IMR-90 (cell line): ENCODE results near the gene RIT1. TPM values are rescaled to one million over a fixed set of nuclear protein-coding genes. Genes with fewer than 3 reads are reported as not detected.
A peak's percentile ranks its signal among the peaks of the same experiment; 100 is the strongest.

ENCODE experiments used
- ATAC-seq: fragments of 200-7000 bp; cut with Tn5 transposase; 2 replicates; pipeline ENCODE4 v1.9.1; 2020; ENCODE audit warnings: low read depth, mild to moderate bottlenecking, moderate library complexity
- BruUV-seq: library from RNA; stranded (reverse); fragments of 400-500 nt; replicated peaks from 2 replicates; lab custom pipeline; 2021; lab: Mats Ljungman, UMichigan
- CTCF ChIA-PET: fragments of 300-600 bp; formaldehyde crosslinking; extraction: SDS; loops from one replicate; lab custom pipeline; 2021; ENCODE audit warnings: antibody characterized with exemption; lab: Yijun Ruan, JAX
- POLR2A ChIA-PET: fragments of 300-600 bp; sonication (Branson Sonifier 250); formaldehyde crosslinking; loops from one replicate; lab custom pipeline; 2022; ENCODE audit warnings: antibody characterized with exemption; ENCODE audit not compliant: unreplicated experiment; lab: Charles Lee
- DNase-seq: peaks from one replicate; pipeline ENCODE4 v3.0.0; 2013
- H2AFZ ChIP-seq: replicated peaks from 2 replicates; pipeline ENCODE3; 2013; ENCODE audit warnings: low read length, mild to moderate bottlenecking; ENCODE audit not compliant: poor library complexity
- H2AK5ac ChIP-seq: 2 replicates; pipeline ENCODE4 v1.6.1; 2013; ENCODE audit warnings: low read depth, low read length, inconsistent platforms
- H2AK9ac ChIP-seq: replicated peaks from 2 replicates; pipeline ENCODE3; 2013; ENCODE audit warnings: mild to moderate bottlenecking, low read depth, low read length, moderate library complexity; ENCODE audit not compliant: poor library complexity
- H2BK120ac ChIP-seq: 2 replicates; pipeline ENCODE4 v1.6.1; 2013; ENCODE audit warnings: low read depth, low read length, inconsistent platforms
- H2BK15ac ChIP-seq: 3 replicates; pipeline ENCODE4 v1.6.1; 2013; ENCODE audit warnings: low read depth, low read length, inconsistent platforms
- H2BK20ac ChIP-seq: 2 replicates; pipeline ENCODE4 v1.6.1; 2013; ENCODE audit warnings: low read depth, mild to moderate bottlenecking, inconsistent platforms, low read length, moderate library complexity
- H2BK5ac ChIP-seq: 2 replicates; pipeline ENCODE4 v1.6.1; 2013; ENCODE audit warnings: mild to moderate bottlenecking, low read depth, low read length, inconsistent platforms; ENCODE audit not compliant: poor library complexity, severe bottlenecking
- H3K14ac ChIP-seq: replicated peaks from 2 replicates; pipeline ENCODE4 v1.6.1; 2013; ENCODE audit warnings: low read depth, low read length, inconsistent platforms
- H3K18ac ChIP-seq: 2 replicates; pipeline ENCODE4 v1.6.1; 2013; ENCODE audit warnings: low read depth, low read length, control low read depth
- H3K23ac ChIP-seq: 2 replicates; pipeline ENCODE4 v1.6.1; 2013; ENCODE audit warnings: low read depth, low read length, inconsistent platforms
- H3K27ac ChIP-seq: 2 replicates; pipeline ENCODE4 v1.5.1; 2013; ENCODE audit warnings: mild to moderate bottlenecking, control low read depth, low read length; ENCODE audit not compliant: insufficient read depth
- H3K27me3 ChIP-seq: 2 replicates; pipeline ENCODE4 v1.6.1; 2013; ENCODE audit warnings: low read length; ENCODE audit not compliant: control insufficient read depth, insufficient read depth
- H3K36me3 ChIP-seq: 2 replicates; pipeline ENCODE4 v1.6.1; 2013; ENCODE audit warnings: low read length, mixed read lengths; ENCODE audit not compliant: control insufficient read depth, insufficient read depth
- H3K4ac ChIP-seq: 2 replicates; pipeline ENCODE4 v1.6.1; 2013; ENCODE audit warnings: low read depth, low read length, inconsistent platforms
- H3K4me1 ChIP-seq: 2 replicates; pipeline ENCODE4 v1.6.1; 2013; ENCODE audit warnings: low read length, mixed read lengths; ENCODE audit not compliant: control insufficient read depth, insufficient read depth
- H3K4me2 ChIP-seq: 2 replicates; pipeline ENCODE4 v1.6.1; 2013; ENCODE audit warnings: low read depth, mild to moderate bottlenecking, control low read depth, low read length, moderate library complexity
- H3K4me3 ChIP-seq: 2 replicates; pipeline ENCODE4 v1.5.1; 2013; ENCODE audit warnings: low read depth, mild to moderate bottlenecking, control low read depth, low read length, moderate library complexity; ENCODE audit not compliant: insufficient read depth
- H3K56ac ChIP-seq: 2 replicates; pipeline ENCODE4 v1.6.1; 2013; ENCODE audit warnings: low read length, inconsistent platforms; ENCODE audit not compliant: insufficient read depth; ENCODE audit errors: extremely low read depth
- H3K79me1 ChIP-seq, 2 experiments: 2 replicates each; pipeline ENCODE4 v1.6.1; 2013; ENCODE audit warnings: low read length in 2 of 2, inconsistent platforms in 1 of 2, low read depth in 1 of 2
- H3K9ac ChIP-seq: 2 replicates; pipeline ENCODE4 v1.6.1; 2013; ENCODE audit warnings: low read depth, low read length, control low read depth
- H3K9me1 ChIP-seq: 2 replicates; pipeline ENCODE4 v1.6.1; 2013; ENCODE audit warnings: low read length, inconsistent platforms; ENCODE audit not compliant: insufficient read depth
- H3K9me3 ChIP-seq: 2 replicates; pipeline ENCODE4 v1.6.1; 2013; ENCODE audit warnings: low read length; ENCODE audit not compliant: control insufficient read depth, insufficient read depth
- H4K20me1 ChIP-seq: 2 replicates; pipeline ENCODE4 v1.6.1; 2013; ENCODE audit warnings: low read length, inconsistent platforms; ENCODE audit not compliant: insufficient read depth
- H4K5ac ChIP-seq: 2 replicates; pipeline ENCODE4 v1.6.1; 2013; ENCODE audit warnings: mild to moderate bottlenecking, low read depth, low read length, control low read depth
- H4K8ac ChIP-seq, 2 experiments: 2 replicates each; pipeline ENCODE4 v1.6.1; 2013; ENCODE audit warnings: low read depth in 2 of 2, low read length in 2 of 2, control low read depth in 1 of 2, inconsistent platforms in 1 of 2
- H4K91ac ChIP-seq: 2 replicates; pipeline ENCODE4 v1.6.1; 2013; ENCODE audit warnings: low read depth, low read length, inconsistent platforms; ENCODE audit not compliant: insufficient read depth
- BHLHE40 ChIP-seq: fragments of 150-350 bp; IDR thresholded peaks from 2 replicates; pipeline ENCODE4 v1.6.1; 2016; ENCODE audit warnings: mild to moderate bottlenecking, low read depth, low read length
- CEBPB ChIP-seq: IDR thresholded peaks from 2 replicates; pipeline ENCODE4 v1.6.1; 2012; ENCODE audit warnings: low read depth, low read length, improper control_type of control experiment
- CHD1 ChIP-seq: IDR thresholded peaks from 2 replicates; pipeline ENCODE4 v1.6.1; 2012; ENCODE audit warnings: low read depth, low read length, improper control_type of control experiment
- MXI1 ChIP-seq: IDR thresholded peaks from 2 replicates; pipeline ENCODE4 v1.6.1; 2012; ENCODE audit warnings: low read depth, mild to moderate bottlenecking, low read length, moderate library complexity, borderline replicate concordance
- NFE2L2 ChIP-seq: fragments of 150-350 bp; IDR thresholded peaks from 2 replicates; pipeline ENCODE4 v1.6.1; 2016; ENCODE audit warnings: low read depth, mild to moderate bottlenecking, low read length
- POLR2A ChIP-seq: IDR thresholded peaks from 2 replicates; pipeline ENCODE4 v1.6.1; 2012; ENCODE audit warnings: mild to moderate bottlenecking, low read depth, low read length
- RAD21 ChIP-seq: IDR thresholded peaks from 2 replicates; pipeline ENCODE4 v1.6.1; 2012; ENCODE audit warnings: low read length, improper control_type of control experiment
- RCOR1 ChIP-seq: IDR thresholded peaks from 2 replicates; pipeline ENCODE4 v1.6.1; 2012; ENCODE audit warnings: mild to moderate bottlenecking, low read length, improper control_type of control experiment; ENCODE audit not compliant: insufficient replicate concordance
- RFX5 ChIP-seq: IDR thresholded peaks from 2 replicates; pipeline ENCODE4 v1.8.0; 2012; ENCODE audit warnings: low read depth, mild to moderate bottlenecking, low read length, moderate library complexity
- SMC3 ChIP-seq: fragments of 150-350 bp; IDR thresholded peaks from 2 replicates; pipeline ENCODE4 v1.6.1; 2016; ENCODE audit warnings: low read depth, mild to moderate bottlenecking, antibody characterized with exemption, low read length, moderate library complexity
- WGBS, 2 experiments: methylation state at CpG; one replicate each; pipeline versions ENCODE4 v1.1.5 to v1.1.7; 2013; ENCODE audit warnings: missing lambda C conversion rate in 2 of 2; ENCODE audit not compliant: insufficient read length in 1 of 2; ENCODE audit errors: extremely low coverage in 2 of 2; 5-methylcytosine and 5-hydroxymethylcytosine counted together
- dilution Hi-C: fragments of 300-500 bp; cut with HindIII; formaldehyde crosslinking; loops from one replicate; pipeline ENCODE4 v1.14.3; 2018; ENCODE audit warnings: low sequenced_read_pairs; ENCODE audit not compliant: unreplicated experiment
- in situ Hi-C: fragments of 300-500 bp; cut with MboI; formaldehyde crosslinking; loops from 3 replicates; pipeline ENCODE4 v1.14.3; 2019; ENCODE audit warnings: low sequenced_read_pairs, inconsistent platforms, mixed read lengths
- intact Hi-C: fragments of 100-400 bp; cut with micrococcal nuclease; formaldehyde crosslinking; loops from 2 replicates; pipeline ENCODE4 v1.10.0; 2022
- polyA plus RNA-seq, 3 experiments: library from polyadenylated mRNA; depleted of rRNA; stranded (reverse); fragments of >200 nt; gene quantifications; 2 replicates each; pipeline ENCODE4 v1.2.3, GENCODE V29; 2012; ENCODE audit warnings: low replicate concordance in 1 of 3
- total RNA-seq: library from RNA; depleted of rRNA; stranded (reverse); fragments of >200 nt; gene quantifications from 2 replicates; pipeline ENCODE4 v1.2.3, GENCODE V29; 2012
- TF ChIP-seq, protein P1 (sequence below): conservative IDR thresholded peaks from 2 replicates; pipeline ENCODE4 v1.5.1; 2012; ENCODE audit warnings: mild to moderate bottlenecking, low read depth, low read length, improper control_type of control experiment
- TF ChIP-seq, protein P2 (sequence below): fragments of 150-350 bp; IDR thresholded peaks from 2 replicates; pipeline ENCODE4 v1.6.1; 2017; ENCODE audit warnings: mild to moderate bottlenecking, antibody characterized with exemption, low read length, low read depth
- TF ChIP-seq, protein P3 (sequence below): fragments of 150-350 bp; IDR thresholded peaks from 2 replicates; pipeline ENCODE4 v1.6.1; 2016; ENCODE audit warnings: low read depth, mild to moderate bottlenecking, low read length, moderate library complexity, borderline replicate concordance

The RIT1 gene
- total and polyA plus RNA-seq, 2 of the 4 experiments (the other 2 are of a cell fraction): 29.6 to 46.8 TPM

DNA sequence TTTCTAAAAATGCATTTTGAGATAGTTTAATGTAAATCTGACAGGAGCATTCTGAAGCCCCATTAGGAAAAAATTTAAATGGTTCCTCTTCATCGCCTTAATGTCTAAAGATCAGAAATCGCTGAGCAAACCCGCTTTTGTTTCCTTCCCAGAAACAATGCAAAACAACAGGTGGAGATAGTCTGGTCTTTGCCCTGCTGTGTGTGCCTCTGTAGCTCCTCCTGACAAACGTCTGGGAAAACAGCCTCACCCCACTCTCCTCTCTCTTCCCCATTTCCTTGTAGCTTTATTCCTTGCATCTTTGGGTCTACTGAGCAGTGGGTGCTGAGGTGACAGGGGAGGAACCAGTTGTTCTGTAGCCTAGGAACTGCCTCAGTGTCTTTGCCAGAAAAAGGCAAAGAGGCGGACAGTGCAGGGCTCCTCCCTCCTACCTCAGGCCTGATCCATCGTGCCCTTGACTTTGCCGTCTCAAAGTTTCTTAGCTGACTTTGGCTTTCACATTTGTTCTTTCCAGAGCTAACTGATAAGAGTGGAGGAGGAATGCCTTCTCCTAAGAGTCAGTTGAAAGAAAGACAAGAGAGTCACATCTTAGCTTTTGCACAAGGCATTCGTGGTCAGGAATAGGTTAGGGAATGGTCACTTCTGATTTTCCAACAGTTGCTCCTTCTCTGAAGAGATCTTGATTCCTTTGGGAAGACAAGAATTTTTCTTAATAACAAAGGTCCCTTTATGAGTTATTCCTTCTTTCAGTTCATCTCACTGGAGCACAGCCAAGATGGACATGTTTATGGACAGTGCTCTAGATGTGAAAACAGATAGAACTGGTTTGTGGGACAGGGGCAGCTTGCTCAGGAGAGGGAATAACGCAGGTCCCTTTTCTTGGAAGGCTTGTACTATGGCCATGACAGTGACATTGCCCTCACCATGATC lies 26.9 kb downstream of the RIT1 start:
- H3K4me2 ChIP-seq: peak overlapping the region; percentile 17; the same call in 1 of the 2 replicates
- peak; percentile 42 for DNase-seq
- TF ChIP-seq RFX5: no peak
- TF ChIP-seq, protein P1, sequence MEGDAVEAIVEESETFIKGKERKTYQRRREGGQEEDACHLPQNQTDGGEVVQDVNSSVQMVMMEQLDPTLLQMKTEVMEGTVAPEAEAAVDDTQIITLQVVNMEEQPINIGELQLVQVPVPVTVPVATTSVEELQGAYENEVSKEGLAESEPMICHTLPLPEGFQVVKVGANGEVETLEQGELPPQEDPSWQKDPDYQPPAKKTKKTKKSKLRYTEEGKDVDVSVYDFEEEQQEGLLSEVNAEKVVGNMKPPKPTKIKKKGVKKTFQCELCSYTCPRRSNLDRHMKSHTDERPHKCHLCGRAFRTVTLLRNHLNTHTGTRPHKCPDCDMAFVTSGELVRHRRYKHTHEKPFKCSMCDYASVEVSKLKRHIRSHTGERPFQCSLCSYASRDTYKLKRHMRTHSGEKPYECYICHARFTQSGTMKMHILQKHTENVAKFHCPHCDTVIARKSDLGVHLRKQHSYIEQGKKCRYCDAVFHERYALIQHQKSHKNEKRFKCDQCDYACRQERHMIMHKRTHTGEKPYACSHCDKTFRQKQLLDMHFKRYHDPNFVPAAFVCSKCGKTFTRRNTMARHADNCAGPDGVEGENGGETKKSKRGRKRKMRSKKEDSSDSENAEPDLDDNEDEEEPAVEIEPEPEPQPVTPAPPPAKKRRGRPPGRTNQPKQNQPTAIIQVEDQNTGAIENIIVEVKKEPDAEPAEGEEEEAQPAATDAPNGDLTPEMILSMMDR: no peak
- no peak for TF ChIP-seq CEBPB
- no peak for TF ChIP-seq MXI1
- TF ChIP-seq SMC3: no peak
- TF ChIP-seq NFE2L2: no peak
- no peak for TF ChIP-seq POLR2A
- no peak for TF ChIP-seq BHLHE40
- no peak for TF ChIP-seq CHD1
- TF ChIP-seq, protein P2, sequence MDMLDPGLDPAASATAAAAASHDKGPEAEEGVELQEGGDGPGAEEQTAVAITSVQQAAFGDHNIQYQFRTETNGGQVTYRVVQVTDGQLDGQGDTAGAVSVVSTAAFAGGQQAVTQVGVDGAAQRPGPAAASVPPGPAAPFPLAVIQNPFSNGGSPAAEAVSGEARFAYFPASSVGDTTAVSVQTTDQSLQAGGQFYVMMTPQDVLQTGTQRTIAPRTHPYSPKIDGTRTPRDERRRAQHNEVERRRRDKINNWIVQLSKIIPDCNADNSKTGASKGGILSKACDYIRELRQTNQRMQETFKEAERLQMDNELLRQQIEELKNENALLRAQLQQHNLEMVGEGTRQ: no peak
- no peak for TF ChIP-seq RAD21
- no peak for TF ChIP-seq RCOR1
- TF ChIP-seq, protein P3, sequence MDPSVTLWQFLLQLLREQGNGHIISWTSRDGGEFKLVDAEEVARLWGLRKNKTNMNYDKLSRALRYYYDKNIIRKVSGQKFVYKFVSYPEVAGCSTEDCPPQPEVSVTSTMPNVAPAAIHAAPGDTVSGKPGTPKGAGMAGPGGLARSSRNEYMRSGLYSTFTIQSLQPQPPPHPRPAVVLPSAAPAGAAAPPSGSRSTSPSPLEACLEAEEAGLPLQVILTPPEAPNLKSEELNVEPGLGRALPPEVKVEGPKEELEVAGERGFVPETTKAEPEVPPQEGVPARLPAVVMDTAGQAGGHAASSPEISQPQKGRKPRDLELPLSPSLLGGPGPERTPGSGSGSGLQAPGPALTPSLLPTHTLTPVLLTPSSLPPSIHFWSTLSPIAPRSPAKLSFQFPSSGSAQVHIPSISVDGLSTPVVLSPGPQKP: no peak

More for the DNA sequence above, 26.9 kb downstream of the RIT1 start:
- Histone ChIP-seq H2BK5ac (peak overlapping the region; percentile 25), H4K5ac (no peak overlapping the region), H2BK120ac (no peak overlapping the region), H3K18ac (peak overlapping the region; percentile 43; the same call in 1 of the 2 replicates), H2BK20ac (no peak overlapping the region), H3K9me1 (no peaks in the 10 kb centered on the region), H2BK15ac (no peak overlapping the region), H3K36me3 (peaks cover 10% of the 10 kb centered on the region), H4K91ac (no peak overlapping the region), H3K4me3 (no peak overlapping the region), H3K79me1 (peaks cover 0 to 2% of the 10 kb centered on the region in 2 experiments; a peak in 2 of 4 replicates), H3K56ac (no peak overlapping the region), H3K4ac (0 out of 2 replicates have a peak overlapping the region, but pooled peaks have one; percentile 14), H3K14ac (0 out of 2 replicates have a peak overlapping the region, but pooled peaks have one; percentile 35), H3K23ac (no peak overlapping the region), H2AK5ac (no peak overlapping the region), H2AFZ (no peak overlapping the region), H3K27ac (peak overlapping the region; percentile 31; the same call in 1 of the 2 replicates), H4K8ac (0 out of 4 replicates have a peak overlapping the region, but pooled peaks of 1 of the 2 experiments have one; percentile 3), H3K9ac (no peak overlapping the region), H2AK9ac (no peak overlapping the region), H3K4me1 (peaks cover 13% of the 10 kb centered on the region), H3K9me3 (no peaks in the 10 kb centered on the region), H3K27me3 (no peaks in the 10 kb centered on the region), H4K20me1 (no peaks in the 10 kb centered on the region)
- in situ Hi-C loops (no loop called here), intact Hi-C loops (no loop called here), dilution Hi-C loops (no loop called here)
- WGBS, 2 experiments: no CpG with 5 or more reads among the region's 9 CpGs
- no TSS peak for BruUV-seq
- ChIA-PET CTCF (interaction anchor here (1.6 to 2.0 kb wide), 2 partner anchors 9 to 19 kb away, joined by 3 to 4 read pairs; no protein-coding TSS in a partner anchor), POLR2A (no interaction called here)
- ATAC-seq: peak; percentile 48
